Measurements from ENCODE around the gene B3GNT2.
"Not testable (repeated sequence)": the region's sequence is repeated elsewhere in the genome, so short reads cannot be mapped to it uniquely, and the experiment has no call there.

The B3GNT2 gene, protein sequence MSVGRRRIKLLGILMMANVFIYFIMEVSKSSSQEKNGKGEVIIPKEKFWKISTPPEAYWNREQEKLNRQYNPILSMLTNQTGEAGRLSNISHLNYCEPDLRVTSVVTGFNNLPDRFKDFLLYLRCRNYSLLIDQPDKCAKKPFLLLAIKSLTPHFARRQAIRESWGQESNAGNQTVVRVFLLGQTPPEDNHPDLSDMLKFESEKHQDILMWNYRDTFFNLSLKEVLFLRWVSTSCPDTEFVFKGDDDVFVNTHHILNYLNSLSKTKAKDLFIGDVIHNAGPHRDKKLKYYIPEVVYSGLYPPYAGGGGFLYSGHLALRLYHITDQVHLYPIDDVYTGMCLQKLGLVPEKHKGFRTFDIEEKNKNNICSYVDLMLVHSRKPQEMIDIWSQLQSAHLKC

DNA sequence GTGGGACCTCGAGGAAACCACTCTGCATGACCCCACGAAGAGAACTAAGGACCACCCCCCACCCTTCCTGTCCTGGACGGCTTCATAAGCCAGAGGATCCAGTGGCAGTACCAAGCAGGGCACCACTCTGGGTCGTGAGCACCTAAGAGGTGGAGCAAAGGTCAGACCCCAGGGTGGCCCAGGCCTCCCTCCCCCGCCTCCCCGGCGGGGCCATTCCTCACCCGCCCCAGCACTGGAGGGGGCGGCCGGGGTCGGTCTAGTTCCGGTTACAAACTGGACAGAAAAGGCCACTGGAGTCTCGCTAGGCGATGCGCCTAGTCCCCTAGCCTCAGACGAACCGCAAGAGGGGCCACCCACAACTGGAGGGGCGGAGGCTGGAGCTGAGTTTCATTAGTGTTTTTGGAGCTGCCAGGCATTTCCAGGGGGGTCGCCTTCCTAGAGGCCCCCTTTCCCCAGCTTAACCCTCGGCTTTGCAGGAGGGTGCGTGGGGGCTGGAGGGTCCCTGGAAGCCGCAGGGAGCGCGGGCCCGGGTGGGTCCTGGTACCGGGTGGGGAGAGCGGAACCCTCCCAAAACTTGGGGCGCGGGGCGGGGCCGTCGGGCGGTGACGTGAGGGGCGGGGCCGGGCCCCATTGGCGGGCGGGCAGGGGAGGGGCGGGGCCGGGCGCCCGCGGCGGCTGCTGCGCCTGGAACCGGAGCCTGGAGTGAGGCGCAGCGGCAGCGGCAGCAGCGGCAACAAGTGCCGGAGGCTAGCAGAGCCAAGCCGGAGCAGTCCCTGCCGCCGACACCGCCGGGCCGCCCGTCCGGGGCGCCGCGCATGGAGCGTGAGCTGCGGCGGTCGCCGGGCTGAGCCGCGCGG lies at the start of gene B3GNT2:
B3GNT2 (plus strand) TSS at position 695 of the 857 bp plus-strand sequence. CDS start 26,106 bp downstream, outside the sequence.
- DNase-seq (ENCODE audit: low spot score): peak; percentile 82

DNA sequence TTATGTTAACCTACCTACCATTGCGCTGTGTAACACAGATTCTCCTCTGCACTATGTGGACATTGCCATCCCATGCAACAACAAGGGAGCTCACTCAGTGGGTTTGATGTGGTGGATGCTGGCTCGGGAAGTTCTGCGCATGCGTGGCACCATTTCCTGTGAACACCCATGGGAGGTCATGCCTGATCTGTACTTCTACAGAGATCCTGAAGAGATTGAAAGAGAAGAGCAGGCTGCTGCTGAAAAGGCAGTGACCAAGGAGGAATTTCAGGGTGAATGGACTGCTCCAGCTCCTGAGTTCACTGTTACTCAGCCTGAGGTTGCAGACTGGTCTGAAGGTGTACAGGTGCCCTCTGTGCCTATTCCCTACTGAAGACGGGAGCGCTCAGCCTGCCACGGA lies 49.1 kb upstream of the B3GNT2 start:
- not testable (repeated sequence) for DNase-seq (ENCODE audit: low spot score)

DNA sequence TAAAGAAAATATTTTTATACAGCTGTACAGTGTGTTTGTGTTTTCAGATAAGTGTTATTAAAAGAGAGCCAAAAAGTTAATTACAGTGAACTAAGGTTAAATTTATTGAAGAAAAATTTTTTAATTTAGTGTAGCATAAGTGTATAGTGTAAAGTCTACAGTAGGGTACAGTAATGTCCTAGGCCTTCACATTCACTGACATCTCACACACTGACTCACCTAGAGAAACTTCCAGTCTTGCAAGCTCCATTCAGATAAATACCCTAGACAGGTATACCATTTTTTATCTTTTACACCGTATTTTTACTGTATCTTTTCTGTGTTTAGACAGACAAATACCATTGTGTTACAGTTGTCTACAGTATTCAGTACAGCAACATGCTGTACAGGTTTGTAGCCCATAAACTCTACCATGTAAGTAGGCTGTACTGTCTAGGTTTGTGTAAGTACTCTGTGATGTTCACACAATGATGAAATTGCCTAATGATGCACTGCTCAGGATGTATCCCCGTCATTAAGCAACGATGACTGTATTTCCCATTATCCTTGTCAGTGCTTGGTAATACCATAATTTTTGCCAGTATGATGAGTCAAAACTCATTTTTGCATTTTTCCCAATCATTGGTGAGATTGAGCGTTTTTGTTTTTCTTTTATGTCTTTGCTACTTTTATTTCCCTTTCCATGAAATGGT lies 48.2 kb upstream of the B3GNT2 start:
- no peak for DNase-seq (ENCODE audit: low spot score)

GRCh38 chr2:62149708-62150107 lies 46.2 kb upstream of the B3GNT2 start:
- no peak for DNase-seq (ENCODE audit: low spot score)

GRCh38 chr2:62150597-62151305 lies 45.2 kb upstream of the B3GNT2 start:
- DNase-seq (ENCODE audit: low spot score): no peak

GRCh38 chr2:62151306-62151638 lies 44.6 kb upstream of the B3GNT2 start:
- DNase-seq (ENCODE audit: low spot score): no peak

- no peak for DNase-seq (ENCODE audit: low spot score)
These were observed 43.9 kb upstream of the B3GNT2 start for GRCh38 chr2:62152000-62152399.

DNA sequence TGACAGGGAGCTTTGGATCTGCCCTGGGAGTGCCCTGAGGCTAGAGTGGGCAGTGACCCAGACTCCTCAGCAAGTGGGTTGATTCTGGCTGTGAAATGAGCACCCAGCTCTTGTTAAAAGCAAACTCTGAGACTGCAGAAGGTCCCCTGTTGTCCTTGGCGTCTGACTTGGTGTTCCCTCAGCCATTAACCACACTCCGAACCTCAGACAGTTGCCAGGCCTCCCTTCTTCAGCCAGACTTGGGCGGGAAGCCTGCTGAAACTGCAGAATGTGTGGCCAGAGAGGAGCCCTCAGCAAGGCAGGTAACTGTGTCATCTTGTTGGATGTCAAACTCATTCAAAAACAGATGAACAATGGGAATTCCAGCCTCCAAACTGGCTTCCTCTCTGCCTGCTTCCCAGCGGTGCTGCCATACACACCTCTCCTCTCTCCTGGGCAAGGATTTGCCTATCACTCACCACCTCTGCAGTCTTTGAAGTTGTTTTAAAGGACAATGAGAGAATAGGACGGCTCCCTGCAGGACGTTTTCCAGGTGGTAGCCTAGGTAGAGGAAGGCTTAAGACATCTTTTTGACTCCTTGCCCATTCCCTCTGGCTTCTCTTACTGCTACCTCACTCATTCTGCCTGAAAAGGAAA lies 38.9 kb upstream of the B3GNT2 start:
- no peak for DNase-seq (ENCODE audit: low spot score)

DNA sequence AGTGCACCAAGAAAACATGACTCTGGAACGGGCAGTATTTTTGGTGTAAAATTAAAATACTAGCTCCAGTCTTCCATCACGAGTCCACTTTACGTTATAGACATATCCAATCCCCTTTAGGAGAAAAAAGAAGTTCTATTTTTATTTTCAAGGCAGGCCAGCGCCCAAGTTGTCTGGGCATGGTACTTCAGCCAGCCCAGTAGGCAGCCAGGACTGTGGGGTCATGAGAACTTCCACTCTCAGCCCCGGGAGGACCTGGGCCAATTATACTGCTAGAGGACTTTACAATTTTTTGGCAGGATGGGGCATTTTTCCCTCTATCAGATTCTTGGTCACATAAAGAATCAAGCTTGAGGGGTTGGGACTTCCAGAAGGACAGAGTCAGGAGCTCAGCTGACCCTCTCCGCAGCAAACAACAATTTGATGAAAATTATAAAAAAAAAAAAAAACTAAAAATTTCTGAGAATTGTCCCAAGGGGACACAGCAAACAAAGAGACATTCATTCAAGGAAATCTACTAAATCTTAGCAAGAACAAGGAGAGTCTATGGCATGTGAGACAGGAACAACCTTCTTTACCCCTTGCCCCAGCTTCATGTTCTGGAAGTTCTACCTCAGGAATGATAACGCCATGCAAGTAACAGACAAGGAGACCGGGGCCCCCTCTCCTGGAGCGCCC lies 37.3 kb upstream of the B3GNT2 start:
- DNase-seq (ENCODE audit: low spot score): peak; percentile 19

DNA sequence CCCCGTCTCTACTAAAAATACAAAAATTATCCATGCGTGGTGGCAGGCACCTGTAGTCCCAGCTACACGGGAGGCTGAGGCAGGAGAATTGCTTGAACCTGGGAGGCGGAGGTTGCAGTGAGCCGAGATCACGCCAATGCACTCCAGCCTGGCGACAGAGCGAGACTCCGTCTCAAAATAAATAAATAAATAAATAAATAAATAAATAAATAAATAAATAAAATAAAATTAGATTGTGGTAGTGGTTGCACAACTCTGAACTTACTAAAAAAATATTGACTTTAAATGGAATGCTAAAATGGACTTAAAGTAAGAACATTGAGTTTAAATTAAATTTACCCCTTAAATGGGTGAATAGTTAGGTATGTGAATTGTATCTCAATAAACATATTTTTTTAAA lies 35.2 kb upstream of the B3GNT2 start:
- DNase-seq (ENCODE audit: low spot score): not testable (repeated sequence)

DNA sequence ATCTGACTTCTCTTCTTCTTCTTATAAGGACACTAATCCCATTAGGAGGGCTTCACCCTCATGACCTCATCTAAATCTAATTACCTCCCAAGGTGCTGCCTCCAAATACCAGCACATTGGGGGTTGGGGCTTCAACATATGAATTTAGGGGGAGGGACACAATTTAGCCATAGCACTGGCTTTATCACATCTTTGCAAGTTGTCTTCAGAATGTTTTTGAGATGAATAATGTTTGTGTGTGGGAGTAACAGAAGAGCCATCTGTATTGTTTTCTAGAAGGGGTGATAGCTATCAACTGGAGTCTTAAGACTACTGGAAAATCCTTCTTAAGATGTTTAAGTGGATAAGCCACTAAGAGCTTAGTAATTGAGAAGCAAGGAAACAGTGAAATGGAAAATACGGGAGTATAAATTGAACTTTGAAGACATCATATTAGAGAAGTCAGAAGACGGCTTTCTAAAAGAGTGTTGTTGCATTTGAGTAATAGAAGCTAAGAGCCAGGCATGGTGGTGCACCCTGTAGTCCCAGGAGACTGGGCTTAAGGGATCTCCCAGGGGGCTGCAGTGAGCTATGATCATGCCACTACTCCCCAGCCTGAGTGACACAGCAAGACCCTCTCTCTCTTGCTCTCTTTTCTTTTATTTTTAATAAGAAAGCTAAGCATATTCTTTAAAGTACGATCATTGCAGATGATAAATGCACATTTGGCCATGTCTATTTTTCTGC lies 32.6 kb upstream of the B3GNT2 start:
- no peak for DNase-seq (ENCODE audit: low spot score)

- no peak for DNase-seq (ENCODE audit: low spot score)
These were observed 32.1 kb upstream of the B3GNT2 start for GRCh38 chr2:62163834-62164233.

DNA sequence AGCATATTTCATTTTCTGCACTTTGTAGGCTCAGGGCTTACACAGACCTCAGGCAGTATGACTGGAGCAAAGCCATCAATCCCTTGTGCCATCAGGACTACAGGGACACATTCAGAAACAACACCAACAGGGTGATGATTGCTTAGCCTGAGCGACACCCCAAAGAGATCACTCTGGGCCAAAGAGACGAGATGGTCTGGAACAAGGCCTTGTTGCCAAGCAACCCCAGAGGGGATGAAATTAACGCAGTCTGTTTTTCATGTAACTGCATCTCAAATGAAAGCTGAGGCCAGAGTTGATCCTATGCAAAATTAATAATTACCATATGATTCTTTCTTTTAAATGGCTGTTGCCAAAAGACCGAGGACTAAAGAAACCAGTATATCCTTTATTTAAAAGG lies 20.2 kb upstream of the B3GNT2 start:
- no peak for DNase-seq (ENCODE audit: low spot score)

DNA sequence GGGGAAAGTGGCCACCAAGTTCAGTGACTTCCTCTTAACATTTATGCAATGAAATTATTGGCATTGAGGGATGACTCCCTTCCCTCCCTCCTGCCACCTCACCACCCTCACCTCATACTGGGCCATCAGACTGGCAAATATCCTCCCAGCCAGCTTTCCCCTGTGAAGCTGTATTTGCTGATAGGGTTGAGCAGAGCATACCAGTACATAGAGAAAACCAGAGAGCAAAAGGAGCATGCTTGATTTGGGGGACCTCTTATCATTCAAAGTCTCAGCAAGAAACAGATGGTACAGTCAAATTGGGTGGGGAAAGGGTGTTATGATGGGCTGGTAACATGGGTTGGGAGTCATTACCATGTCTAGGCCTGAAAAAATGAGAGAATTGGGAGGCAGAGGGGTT lies 19.1 kb upstream of the B3GNT2 start:
- DNase-seq (ENCODE audit: low spot score): no peak

DNA sequence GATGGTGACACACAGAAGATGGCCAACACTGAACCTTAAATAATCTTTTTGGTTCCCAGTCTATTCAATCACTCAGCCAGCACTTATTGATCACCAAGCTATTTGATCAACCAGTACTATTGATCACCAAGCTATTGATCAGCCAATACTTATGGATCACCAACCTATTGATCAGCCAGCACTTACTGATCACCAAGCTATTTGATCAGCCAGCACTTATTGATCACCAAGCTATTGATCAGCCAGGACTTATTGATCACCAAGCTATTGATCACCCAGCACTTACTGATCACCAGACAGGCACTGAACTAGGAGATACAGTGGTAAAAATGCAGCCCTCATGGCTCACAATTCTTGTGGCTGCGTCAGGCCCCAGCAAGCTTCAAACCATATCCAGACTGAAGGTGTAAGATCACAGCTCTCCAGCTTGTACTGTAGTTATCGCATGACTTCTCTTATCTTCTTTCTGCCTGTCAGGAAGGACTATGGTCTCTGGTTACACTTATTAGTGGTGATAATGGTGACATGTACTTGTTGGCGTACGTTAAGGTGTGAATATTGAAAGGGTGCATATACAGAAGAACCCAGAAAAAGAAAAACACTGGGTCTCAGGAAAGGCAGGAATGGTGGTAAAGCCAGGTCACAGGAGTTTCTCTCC lies 18.4 kb upstream of the B3GNT2 start:
- DNase-seq (ENCODE audit: low spot score): no peak

GRCh38 chr2:62178741-62179271 lies 17.1 kb upstream of the B3GNT2 start:
- no peak for DNase-seq (ENCODE audit: low spot score)

GRCh38 chr2:62180975-62181374 lies 14.9 kb upstream of the B3GNT2 start:
- no peak for DNase-seq (ENCODE audit: low spot score)

DNA sequence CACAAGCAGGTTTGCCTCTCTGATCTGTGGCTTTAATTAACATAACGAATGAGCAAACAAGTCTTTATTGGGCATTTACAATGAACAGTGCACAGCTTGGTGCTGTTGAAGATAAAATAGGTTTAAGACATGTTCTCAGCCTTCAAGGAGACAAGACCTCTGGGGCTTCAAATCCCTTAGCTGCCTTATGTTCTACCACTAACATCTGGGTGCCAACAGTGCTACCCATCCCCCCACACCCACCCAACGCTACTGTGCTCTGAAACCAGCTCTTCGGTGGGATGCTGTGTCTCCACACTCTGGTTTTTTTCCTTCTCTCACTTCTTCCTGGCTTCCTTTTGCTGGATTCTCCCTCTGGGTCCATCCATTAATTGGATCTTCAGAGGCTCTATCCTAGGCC lies 14.1 kb upstream of the B3GNT2 start:
- DNase-seq (ENCODE audit: low spot score): no peak

DNA sequence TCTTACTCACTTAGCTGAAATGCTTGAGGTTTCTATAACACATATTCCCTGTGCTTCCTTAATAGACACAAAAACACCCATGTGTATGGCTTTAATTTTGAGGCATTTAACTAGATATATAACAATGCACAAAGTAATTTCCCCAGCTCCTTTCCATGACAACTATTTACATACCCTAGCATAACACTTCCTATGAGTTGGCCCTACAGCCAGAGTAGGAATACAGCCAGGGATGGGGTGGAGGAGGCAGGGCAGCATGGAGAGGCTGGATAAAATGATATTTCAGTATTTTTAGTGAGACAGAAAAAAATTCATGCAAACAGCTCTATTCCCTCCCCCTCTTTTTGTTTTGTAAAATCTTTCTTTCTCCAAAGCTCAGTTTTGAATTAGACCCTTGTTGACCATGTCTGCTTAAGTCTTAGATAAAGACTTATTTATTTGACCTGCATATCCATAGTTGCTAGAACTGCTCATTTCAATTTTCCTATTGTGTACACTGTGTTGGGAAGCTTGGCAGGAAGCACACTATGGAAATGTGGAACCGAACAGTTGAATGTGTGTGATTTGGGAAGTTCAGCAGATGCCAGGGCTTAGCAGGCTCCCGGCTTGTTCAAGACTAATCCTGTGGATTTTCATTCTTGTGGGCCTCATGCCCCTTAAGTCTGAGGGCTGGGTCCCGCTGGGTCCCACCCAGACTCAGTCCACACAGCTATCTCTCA lies 11.2 kb upstream of the B3GNT2 start:
- DNase-seq (ENCODE audit: low spot score): peak; percentile 13
